AG08395 (cell line): ENCODE results near the gene TNS3.

Source experiments
- DNase-seq: peaks from one replicate; pipeline ENCODE4 v3.0.0; 2012; ENCODE audit warnings: mixed read lengths, low spot score

Gene TNS3

DNA sequence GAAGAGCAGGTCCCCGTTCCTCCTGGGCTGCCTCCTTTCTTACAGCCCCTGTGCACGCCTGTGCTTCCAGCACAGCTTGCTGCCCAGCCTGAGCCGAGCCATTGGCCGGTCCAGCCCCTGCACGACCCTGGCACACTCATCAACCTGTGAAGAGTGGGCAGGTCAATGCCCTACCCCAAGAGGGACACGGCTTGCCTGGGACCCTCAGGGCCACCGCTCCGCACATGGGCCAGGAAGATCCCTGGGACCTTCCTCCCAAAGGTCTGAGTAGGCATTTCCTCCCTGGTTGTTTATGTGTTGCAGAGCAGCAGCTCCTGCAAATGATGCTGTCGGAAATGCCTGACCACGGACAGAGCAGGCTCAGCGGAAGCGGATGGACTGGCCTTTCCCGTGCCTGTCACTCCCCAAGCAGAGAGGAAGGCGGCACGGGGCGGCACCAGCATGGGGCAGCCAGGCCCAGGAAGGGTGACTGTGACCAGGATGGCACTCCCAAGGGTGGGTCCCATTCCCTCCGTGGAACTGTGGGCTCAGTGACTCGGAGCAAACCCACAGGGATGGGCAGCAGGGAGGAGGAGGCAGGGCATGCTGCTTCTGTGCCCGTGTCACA lies 252.5 kb downstream of the TNS3 start:
- no peak for DNase-seq

- no peak for DNase-seq
Measured at GRCh38 chr7:47328392-47329319, 253.3 kb downstream of the TNS3 start.

- peak; percentile 93 for DNase-seq
Measured at GRCh38 chr7:47327698-47328391, 254.1 kb downstream of the TNS3 start.

DNA sequence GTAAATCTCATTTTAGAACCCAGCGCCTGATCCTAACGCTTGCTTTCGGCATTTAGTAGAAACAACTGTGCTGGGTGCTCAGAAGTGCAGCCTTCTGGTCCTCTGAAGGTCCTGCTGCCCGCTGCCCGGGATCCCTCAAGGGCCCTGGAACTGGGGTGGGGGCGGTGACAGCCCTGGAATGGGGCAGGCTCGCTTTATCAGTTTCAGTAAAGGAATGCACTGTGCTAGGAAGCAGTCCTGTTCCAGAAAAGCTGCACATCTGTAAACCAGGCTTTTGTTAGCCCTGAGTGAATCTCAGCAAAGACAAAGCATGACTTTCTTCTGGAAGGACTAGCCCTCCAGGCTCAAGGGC lies 254.6 kb downstream of the TNS3 start:
- DNase-seq, result peak; percentile 20

- DNase-seq, result peak; percentile 29
Measured at GRCh38 chr7:47326808-47327207, 255.1 kb downstream of the TNS3 start.

- peak; percentile 58 for DNase-seq
Measured at GRCh38 chr7:47326220-47326619, 255.7 kb downstream of the TNS3 start.

DNA sequence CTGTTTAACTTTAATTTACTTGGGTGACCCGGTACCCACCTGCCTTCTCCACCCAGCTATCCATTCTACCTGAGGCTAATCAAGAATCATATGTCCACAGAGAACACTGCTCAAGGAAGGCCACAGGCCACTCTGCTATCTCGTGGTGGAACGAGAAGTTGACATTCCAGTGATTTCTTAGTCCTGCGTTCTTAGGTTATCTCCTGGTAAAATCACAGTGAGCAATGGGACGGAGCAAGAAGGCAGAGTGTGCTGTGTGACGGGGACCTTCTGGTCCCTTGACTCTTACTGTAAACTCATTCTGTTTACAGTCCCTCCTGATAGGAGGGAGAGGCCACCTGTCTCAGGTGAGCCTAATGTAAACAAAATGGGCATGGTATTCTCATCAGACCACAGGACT lies 256.6 kb downstream of the TNS3 start:
- no peak for DNase-seq

DNA sequence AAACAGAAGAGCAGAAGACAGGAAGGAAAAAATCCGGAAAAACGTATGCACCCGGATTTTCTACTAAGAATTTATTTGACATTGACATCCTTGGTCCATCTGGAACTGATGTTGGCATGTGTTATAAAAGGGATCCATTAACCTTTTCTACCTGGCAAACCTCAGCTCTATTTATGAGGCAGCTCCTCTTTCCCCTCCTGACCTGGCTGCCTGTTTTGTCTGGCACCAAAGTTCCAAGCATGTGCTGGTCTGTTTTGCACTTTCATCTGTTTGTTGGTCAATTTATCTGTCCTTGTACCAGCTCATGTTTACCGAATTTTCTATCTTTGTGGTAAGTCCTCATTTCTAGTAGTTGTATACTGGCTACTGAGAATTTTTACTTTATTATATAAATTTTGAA lies 258.0 kb downstream of the TNS3 start:
- no peak for DNase-seq

GRCh38 chr7:47322731-47323130 lies 259.2 kb downstream of the TNS3 start:
- DNase-seq, result no peak

- no peak for DNase-seq
Measured at GRCh38 chr7:47320296-47320695, 261.6 kb downstream of the TNS3 start.

GRCh38 chr7:47318395-47319182 lies 263.3 kb downstream of the TNS3 start:
- no peak for DNase-seq

DNA sequence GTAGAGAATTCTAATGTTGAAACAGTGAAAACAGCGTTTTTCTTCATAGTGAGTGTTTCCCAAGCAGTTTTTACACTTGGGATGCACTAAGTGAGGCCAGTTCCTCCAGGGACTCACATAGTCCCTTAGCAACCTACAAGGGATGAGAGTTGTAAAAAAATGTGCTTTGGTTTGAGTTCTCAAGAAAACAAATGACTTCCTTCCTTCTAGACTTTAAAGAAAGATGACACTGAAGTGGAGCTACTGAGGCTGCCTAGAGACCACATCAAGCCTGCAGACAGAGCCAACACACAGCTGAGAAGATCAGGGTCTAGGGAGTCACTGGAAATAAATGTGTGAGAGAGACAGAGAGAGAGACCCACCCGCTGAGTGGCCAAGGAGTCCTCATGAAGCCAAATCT lies 264.4 kb downstream of the TNS3 start:
- no peak for DNase-seq

- peak; percentile 43 for DNase-seq
Measured at GRCh38 chr7:47314728-47315607, 266.9 kb downstream of the TNS3 start.

DNA sequence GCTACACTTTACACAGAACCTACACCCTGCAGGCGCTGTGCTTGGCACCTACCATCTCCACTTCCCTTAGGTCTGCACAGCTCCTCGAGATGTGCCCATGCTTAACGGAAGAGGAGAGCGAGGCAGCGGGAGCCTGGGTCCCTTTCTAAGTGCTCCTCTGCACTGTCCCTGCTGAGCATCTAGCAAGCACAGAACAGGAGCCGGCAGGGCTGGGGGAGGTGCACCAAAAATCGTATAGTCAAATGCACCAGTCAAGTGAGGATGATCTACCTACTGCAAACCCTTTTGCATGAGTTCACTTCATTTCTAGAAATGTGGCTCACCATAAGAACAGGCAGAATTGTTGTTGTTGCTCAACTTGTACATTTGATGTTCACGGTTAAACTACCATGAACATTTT lies 267.7 kb downstream of the TNS3 start:
- no peak for DNase-seq

GRCh38 chr7:47313564-47313963 lies 268.3 kb downstream of the TNS3 start:
- DNase-seq, result no peak

GRCh38 chr7:47311891-47312290 lies 270.0 kb downstream of the TNS3 start:
- DNase-seq, result no peak

DNA sequence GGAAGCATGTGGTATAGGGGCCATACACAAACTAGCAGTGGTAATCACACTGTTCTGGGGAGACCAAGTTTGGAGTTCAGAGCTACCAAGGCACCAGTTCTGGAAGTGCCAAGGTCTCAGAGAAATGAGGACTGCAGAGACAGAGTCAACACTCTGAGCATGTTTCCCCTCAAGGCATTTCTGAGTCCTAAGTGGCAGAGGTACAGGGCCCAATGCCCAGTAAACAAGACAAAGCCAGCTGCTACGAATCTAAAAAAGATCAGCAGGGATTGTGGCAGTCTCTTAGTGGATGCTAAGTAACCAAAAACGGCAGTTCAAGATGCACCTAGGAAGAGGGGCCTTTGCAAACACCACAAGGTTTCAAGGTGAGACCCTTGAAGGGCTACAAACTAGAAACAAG lies 271.9 kb downstream of the TNS3 start:
- DNase-seq, result no peak

- no peak for DNase-seq
Measured at GRCh38 chr7:47308808-47309207, 273.1 kb downstream of the TNS3 start.

- no peak for DNase-seq
Measured at GRCh38 chr7:47307311-47307710, 274.6 kb downstream of the TNS3 start.

- no peak for DNase-seq
Measured at GRCh38 chr7:47304727-47305719, 276.9 kb downstream of the TNS3 start.
